GM18519 (cell line): ENCODE results near the gene ZNF423.
A peak's percentile ranks its signal among the peaks of the same experiment; 100 is the strongest.

ENCODE experiments used
- ATAC-seq: cut with Tn5 transposase; IDR thresholded peaks from one replicate; pipeline ENCODE4 v1.9.1; 2021; ENCODE audit warnings: mild to moderate bottlenecking, moderate library complexity; ENCODE audit not compliant: unreplicated experiment, low FRiP score

ZNF423 gene

GRCh38 chr16:49473131-49473530, 382.8 kb downstream of the ZNF423 start:
- ATAC-seq: no peak

- no peak for ATAC-seq
These were observed 383.3 kb downstream of the ZNF423 start for GRCh38 chr16:49472598-49472997.

- no peak for ATAC-seq
These were observed 384.7 kb downstream of the ZNF423 start for GRCh38 chr16:49471038-49471727.

- ATAC-seq: no peak
These were observed 385.4 kb downstream of the ZNF423 start for GRCh38 chr16:49470513-49470991.

GRCh38 chr16:49469930-49470451, 385.9 kb downstream of the ZNF423 start:
- no peak for ATAC-seq

- no peak for ATAC-seq
These were observed 386.6 kb downstream of the ZNF423 start for GRCh38 chr16:49469311-49469670.

- ATAC-seq: no peak
These were observed 387.2 kb downstream of the ZNF423 start for GRCh38 chr16:49468611-49469310.

- ATAC-seq: no peak
These were observed 388.2 kb downstream of the ZNF423 start for GRCh38 chr16:49467540-49468372.

- ATAC-seq: no peak
These were observed 389.0 kb downstream of the ZNF423 start for GRCh38 chr16:49466881-49467280.

GRCh38 chr16:49466529-49466831, 389.4 kb downstream of the ZNF423 start:
- no peak for ATAC-seq

GRCh38 chr16:49465661-49466528, 390.0 kb downstream of the ZNF423 start:
- ATAC-seq: no peak

GRCh38 chr16:49464877-49465504, 390.9 kb downstream of the ZNF423 start:
- ATAC-seq: peak; percentile 42

- ATAC-seq: no peak
These were observed 391.8 kb downstream of the ZNF423 start for GRCh38 chr16:49464093-49464492.

- ATAC-seq: peak; percentile 81
These were observed 392.4 kb downstream of the ZNF423 start for GRCh38 chr16:49463529-49463928.

- ATAC-seq: no peak
These were observed 392.9 kb downstream of the ZNF423 start for GRCh38 chr16:49462989-49463371.

GRCh38 chr16:49462362-49462988, 393.4 kb downstream of the ZNF423 start:
- ATAC-seq: no peak

GRCh38 chr16:49461517-49461951, 394.4 kb downstream of the ZNF423 start:
- ATAC-seq: no peak

- no peak for ATAC-seq
These were observed 395.0 kb downstream of the ZNF423 start for GRCh38 chr16:49460786-49461470.
